Cardiac fibroblast (primary cell): ENCODE results near the gene NECTIN3.

Experiments used
- DNase-seq, 2 donors: peaks; one replicate each; pipeline versions ENCODE4 v3.0.0 to v3.0.0-alpha.2; 2010; ENCODE audit warnings: low read depth in 2 of 2
- H3K4me3 ChIP-seq, 2 donors: replicated peaks in 1 of 2; 1 replicate in 1 of 2; 2 replicates in 1 of 2; pipeline ENCODE4 v1.5.1; 2011; ENCODE audit warnings: low read depth in 2 of 2, low read length in 2 of 2, mild to moderate bottlenecking in 2 of 2, moderate library complexity in 1 of 2
- TF ChIP-seq, protein P1 (sequence below): IDR thresholded peaks from one replicate; pipeline ENCODE4 v1.5.1; 2011; ENCODE audit warnings: low read depth, mild to moderate bottlenecking, low read length, inconsistent platforms

NECTIN3 gene

DNA sequence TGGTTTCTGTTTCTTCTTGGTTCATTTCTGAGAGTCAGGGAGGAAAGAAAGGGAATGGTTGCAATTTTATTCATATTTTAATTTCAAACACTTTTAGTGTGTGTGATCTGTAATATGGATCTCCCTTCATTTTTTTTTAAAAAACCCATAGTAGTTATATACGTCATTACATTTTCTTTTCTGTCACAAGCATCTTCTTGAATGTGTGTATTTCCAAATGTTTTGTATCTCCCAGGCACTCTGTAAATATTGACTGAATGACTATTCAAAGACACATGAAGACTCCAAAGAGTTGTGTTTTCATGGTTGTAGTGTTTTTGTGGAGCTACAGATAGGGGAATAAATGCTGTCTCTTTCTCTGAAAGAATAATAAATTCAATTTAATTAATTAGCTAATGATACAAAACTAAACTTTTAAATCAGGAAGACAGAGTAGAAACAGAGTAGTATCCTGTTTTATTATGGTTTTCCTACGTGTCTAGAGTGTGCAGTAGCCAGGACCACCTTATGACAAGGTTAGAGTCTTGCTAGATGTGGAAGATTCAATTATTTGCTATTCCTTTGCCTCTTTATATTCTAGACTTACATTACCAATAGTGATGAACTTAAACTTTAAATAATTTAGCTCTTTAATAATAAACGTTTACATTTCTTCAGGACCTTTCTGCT, 35.5 kb downstream of the NECTIN3 start:
- TF ChIP-seq, protein P1, sequence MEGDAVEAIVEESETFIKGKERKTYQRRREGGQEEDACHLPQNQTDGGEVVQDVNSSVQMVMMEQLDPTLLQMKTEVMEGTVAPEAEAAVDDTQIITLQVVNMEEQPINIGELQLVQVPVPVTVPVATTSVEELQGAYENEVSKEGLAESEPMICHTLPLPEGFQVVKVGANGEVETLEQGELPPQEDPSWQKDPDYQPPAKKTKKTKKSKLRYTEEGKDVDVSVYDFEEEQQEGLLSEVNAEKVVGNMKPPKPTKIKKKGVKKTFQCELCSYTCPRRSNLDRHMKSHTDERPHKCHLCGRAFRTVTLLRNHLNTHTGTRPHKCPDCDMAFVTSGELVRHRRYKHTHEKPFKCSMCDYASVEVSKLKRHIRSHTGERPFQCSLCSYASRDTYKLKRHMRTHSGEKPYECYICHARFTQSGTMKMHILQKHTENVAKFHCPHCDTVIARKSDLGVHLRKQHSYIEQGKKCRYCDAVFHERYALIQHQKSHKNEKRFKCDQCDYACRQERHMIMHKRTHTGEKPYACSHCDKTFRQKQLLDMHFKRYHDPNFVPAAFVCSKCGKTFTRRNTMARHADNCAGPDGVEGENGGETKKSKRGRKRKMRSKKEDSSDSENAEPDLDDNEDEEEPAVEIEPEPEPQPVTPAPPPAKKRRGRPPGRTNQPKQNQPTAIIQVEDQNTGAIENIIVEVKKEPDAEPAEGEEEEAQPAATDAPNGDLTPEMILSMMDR, result no peak
- no peak for DNase-seq

DNA sequence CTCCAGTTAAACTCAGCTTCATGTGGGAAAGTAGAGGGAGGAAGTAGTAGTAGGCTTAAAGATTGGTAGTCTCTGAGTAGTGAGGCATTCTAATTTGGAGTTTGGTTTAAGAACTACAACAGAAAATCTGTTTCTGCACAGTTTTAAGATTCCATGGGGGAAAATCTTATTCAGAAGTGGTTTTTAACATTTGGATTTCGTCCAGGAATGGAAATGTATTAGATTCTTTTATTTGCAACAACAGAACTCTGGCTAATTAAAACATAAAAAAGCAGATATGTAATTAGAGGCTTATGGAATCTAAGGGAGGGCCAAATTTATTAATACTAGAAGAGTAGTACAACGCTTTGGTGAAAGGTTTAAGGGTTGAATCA, 36.0 kb downstream of the NECTIN3 start:
- TF ChIP-seq, protein P1, result no peak
- no peak overlapping the region for H3K4me3 ChIP-seq
- DNase-seq, result peak in 1 of 2 donors; percentile 13

More for the DNA sequence above, 35.5 kb downstream of the NECTIN3 start:
- H3K4me3 ChIP-seq, result no peak overlapping the region

- DNase-seq, result peak; percentile 49 to 72
- TF ChIP-seq, protein P1, result no peak
- H3K4me3 ChIP-seq, result no peak overlapping the region
Measured at GRCh38 chr3:111112913-111113312, 41.3 kb downstream of the NECTIN3 start.

DNA sequence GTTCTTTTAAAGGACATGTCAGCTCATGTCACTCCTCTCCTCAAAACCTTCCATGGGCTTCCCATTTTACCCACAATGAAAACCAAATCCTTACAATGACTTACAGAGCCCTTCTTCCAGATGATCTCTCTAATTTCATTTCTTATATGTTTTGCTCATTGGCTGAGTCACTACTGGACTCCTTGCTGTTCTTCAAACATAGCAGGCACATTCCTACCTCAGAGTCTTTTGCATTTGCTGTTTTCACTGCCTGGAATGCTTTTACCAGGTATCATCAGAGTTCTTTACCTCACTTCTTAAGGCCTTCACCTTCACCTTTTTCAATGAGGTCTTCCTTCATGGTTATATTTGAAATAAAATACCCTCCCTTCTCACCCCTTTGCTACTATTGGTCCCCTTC, 57.3 kb downstream of the NECTIN3 start:
- TF ChIP-seq, protein P1, result no peak
- no peak overlapping the region for H3K4me3 ChIP-seq
- no peak for DNase-seq

- TF ChIP-seq, protein P1, result no peak
- no peak for DNase-seq
- no peak overlapping the region for H3K4me3 ChIP-seq
Measured at GRCh38 chr3:111130827-111131226, 59.2 kb downstream of the NECTIN3 start.

DNA sequence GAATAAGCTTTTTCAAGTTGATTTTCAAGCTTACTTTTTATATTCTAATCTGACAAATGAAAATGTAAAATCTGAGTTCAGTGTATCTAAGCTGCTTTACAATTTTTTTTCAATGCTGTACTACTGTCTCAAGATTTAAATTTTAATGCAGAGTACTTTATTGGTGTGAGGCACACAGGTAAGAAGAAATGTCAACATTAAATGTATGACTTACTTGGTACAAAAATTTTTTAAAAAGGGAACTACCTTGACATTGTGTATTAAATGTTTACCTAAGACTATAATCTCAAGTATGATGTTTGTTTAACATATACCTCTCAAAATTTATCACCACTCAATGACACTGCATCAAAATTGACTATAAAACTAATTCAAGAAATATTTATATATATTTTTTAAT, 62.7 kb downstream of the NECTIN3 start:
- no peak for DNase-seq
- TF ChIP-seq, protein P1, result no peak
- no peak overlapping the region for H3K4me3 ChIP-seq

DNA sequence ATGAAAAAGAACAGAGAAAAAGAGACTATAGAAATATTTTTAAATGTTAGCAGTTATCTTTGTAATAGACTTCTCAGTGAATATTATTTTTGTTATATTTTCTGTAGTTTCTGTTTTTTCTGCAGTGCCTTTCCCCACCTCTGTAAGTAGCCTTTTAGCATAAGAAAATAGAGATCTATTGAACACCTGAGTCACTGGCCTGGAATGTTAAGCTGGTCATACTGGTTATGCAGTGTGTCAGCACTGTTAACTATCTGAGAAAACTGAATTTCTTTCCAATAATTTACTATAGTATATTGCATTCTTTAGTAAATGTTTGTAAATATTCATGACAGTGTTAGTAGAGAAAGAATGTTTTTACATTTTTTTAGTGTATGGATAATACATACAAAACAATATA, 79.8 kb downstream of the NECTIN3 start:
- TF ChIP-seq, protein P1, result no peak
- peak; percentile 24 to 83 for DNase-seq
- H3K4me3 ChIP-seq, result no peak overlapping the region
